WTC11 (cell line): ENCODE data around the gene BAIAP2L1. TPM values are rescaled to one million over a fixed set of nuclear protein-coding genes. Genes with fewer than 3 reads are reported as not detected.

Experiments used
- ATAC-seq: fragments of 200-7000 bp; cut with Tn5 transposase; 2 replicates; pipeline ENCODE4 v1.10.0; 2021; ENCODE audit warnings: mild to moderate bottlenecking, moderate library complexity
- CTCF ChIA-PET: fragments of 300-600 bp; sonication (Branson Sonifier 250); formaldehyde crosslinking; loops from one replicate; lab custom pipeline; 2021; ENCODE audit warnings: antibody characterized with exemption; lab: Charles Lee
- POLR2A ChIA-PET: fragments of 350-600 bp; sonication (Branson Sonifier 250); formaldehyde crosslinking; loops from one replicate; lab custom pipeline; 2021; ENCODE audit warnings: antibody characterized with exemption; lab: Charles Lee
- DNase-seq: peaks from one replicate; pipeline ENCODE4 v3.0.0; 2021; ENCODE audit warnings: low spot score
- H3K27ac Mint-ChIP-seq: 2 replicates; pipeline ENCODE4 v1.8.0; 2021; ENCODE audit warnings: mixed read lengths
- H3K27me3 Mint-ChIP-seq: 2 replicates; pipeline ENCODE4 v1.8.0; 2021; ENCODE audit warnings: low read depth, mild to moderate bottlenecking, moderate library complexity, mixed read lengths
- H3K36me3 Mint-ChIP-seq: 2 replicates; pipeline ENCODE4 v1.8.0; 2021; ENCODE audit warnings: mixed read lengths
- H3K4me1 Mint-ChIP-seq: 2 replicates; pipeline ENCODE4 v1.8.0; 2022; ENCODE audit warnings: mixed read lengths
- H3K4me3 Mint-ChIP-seq: 2 replicates; pipeline ENCODE4 v1.8.0; 2021; ENCODE audit warnings: mild to moderate bottlenecking, moderate library complexity, mixed read lengths
- H3K9me3 Mint-ChIP-seq: 2 replicates; pipeline ENCODE4 v1.8.0; 2021; ENCODE audit warnings: mixed read lengths
- EMX1 ChIP-seq: fragments of 250-450 bp; sonication (Bioruptor Pico); IDR thresholded peaks from 2 replicates; pipeline ENCODE4 v1.8.0; 2021; ENCODE audit warnings: mild to moderate bottlenecking
- FOXK1 ChIP-seq: sonication (generic); formaldehyde crosslinking; IDR thresholded peaks from 2 replicates; pipeline ENCODE4 v1.8.0; 2022; ENCODE audit warnings: mild to moderate bottlenecking, moderate library complexity, missing genetic modification reagents
- FOXP1 ChIP-seq: sonication (generic); formaldehyde crosslinking; IDR thresholded peaks from 2 replicates; pipeline ENCODE4 v1.8.0; 2022; ENCODE audit warnings: missing genetic modification reagents, mild to moderate bottlenecking, moderate library complexity, borderline replicate concordance
- GTF2I ChIP-seq: fragments of 250-450 bp; sonication (Bioruptor Pico); conservative IDR thresholded peaks from 2 replicates; pipeline ENCODE4 v1.4.0; 2021; ENCODE audit warnings: mild to moderate bottlenecking
- JAZF1 ChIP-seq: fragments of 250-450 bp; sonication (Bioruptor Pico); IDR thresholded peaks from 2 replicates; pipeline ENCODE4 v1.9.0; 2021; ENCODE audit warnings: moderate library complexity, mild to moderate bottlenecking, inconsistent platforms
- NFE2L1 ChIP-seq: sonication (generic); formaldehyde crosslinking; IDR thresholded peaks from 2 replicates; pipeline ENCODE4 v1.8.1; 2023; ENCODE audit warnings: missing genetic modification reagents
- NR2C2 ChIP-seq: sonication (generic); formaldehyde crosslinking; IDR thresholded peaks from 2 replicates; pipeline ENCODE4 v1.8.0; 2022; ENCODE audit warnings: mild to moderate bottlenecking, missing genetic modification reagents
- PRRX2 ChIP-seq: fragments of 250-450 bp; sonication (Bioruptor Pico); IDR thresholded peaks from 2 replicates; pipeline ENCODE4 v1.8.0; 2021; ENCODE audit warnings: mild to moderate bottlenecking
- SMAD3 ChIP-seq: sonication (generic); formaldehyde crosslinking; IDR thresholded peaks from 2 replicates; pipeline ENCODE4 v1.8.0; 2022; ENCODE audit warnings: missing genetic modification reagents, mild to moderate bottlenecking, borderline replicate concordance
- SMAD4 ChIP-seq: sonication (generic); formaldehyde crosslinking; IDR thresholded peaks from 2 replicates; pipeline ENCODE4 v1.8.0; 2022; ENCODE audit warnings: mild to moderate bottlenecking, missing genetic modification reagents
- SP1 ChIP-seq: sonication (generic); formaldehyde crosslinking; conservative IDR thresholded peaks from 2 replicates; pipeline ENCODE4 v1.8.1; 2022; ENCODE audit warnings: missing genetic modification reagents
- TEAD1 ChIP-seq: sonication (generic); formaldehyde crosslinking; IDR thresholded peaks from 2 replicates; pipeline ENCODE4 v1.8.0; 2022; ENCODE audit warnings: mild to moderate bottlenecking, missing genetic modification reagents
- TEAD4 ChIP-seq: sonication (generic); formaldehyde crosslinking; IDR thresholded peaks from 2 replicates; pipeline ENCODE4 v1.8.0; 2022; ENCODE audit warnings: mild to moderate bottlenecking, missing genetic modification reagents
- ZNF121 ChIP-seq: sonication (generic); formaldehyde crosslinking; IDR thresholded peaks from 2 replicates; pipeline ENCODE4 v1.8.0; 2023; ENCODE audit warnings: missing genetic modification reagents
- ZNF219 ChIP-seq: sonication (generic); formaldehyde crosslinking; IDR thresholded peaks from 2 replicates; pipeline ENCODE4 v1.8.0; 2023; ENCODE audit warnings: missing genetic modification reagents, mild to moderate bottlenecking, borderline replicate concordance
- ZNF396 ChIP-seq: fragments of 250-450 bp; sonication (Bioruptor Pico); IDR thresholded peaks from 2 replicates; pipeline ENCODE4 v1.8.0; 2021; ENCODE audit warnings: mild to moderate bottlenecking, moderate library complexity, borderline replicate concordance
- ZNF671 ChIP-seq: fragments of 250-450 bp; sonication (Bioruptor Pico); IDR thresholded peaks from 2 replicates; pipeline ENCODE4 v1.8.0; 2021; ENCODE audit warnings: mild to moderate bottlenecking
- total RNA-seq: library from RNA; stranded (reverse); gene quantifications from 3 replicates; pipeline ENCODE4 v1.2.3, GENCODE V29; 2021
- TF ChIP-seq, protein P1 (sequence below): sonication (generic); formaldehyde crosslinking; IDR thresholded peaks from 2 replicates; pipeline ENCODE4 v1.8.1; 2022; ENCODE audit warnings: low read depth, missing genetic modification reagents, borderline replicate concordance
- TF ChIP-seq, protein P2 (sequence below): sonication (generic); formaldehyde crosslinking; IDR thresholded peaks from 2 replicates; pipeline ENCODE4 v1.8.1; 2023; ENCODE audit warnings: mild to moderate bottlenecking, moderate library complexity, missing genetic modification reagents
- TF ChIP-seq, protein P3 (sequence below): fragments of 250-450 bp; sonication (Bioruptor Pico); IDR thresholded peaks from 2 replicates; pipeline ENCODE4 v2.1.2; 2022; ENCODE audit warnings: mild to moderate bottlenecking, moderate library complexity
- TF ChIP-seq, protein P4 (sequence below): sonication (generic); formaldehyde crosslinking; IDR thresholded peaks from 2 replicates; pipeline ENCODE4 v1.8.1; 2023; ENCODE audit warnings: mild to moderate bottlenecking, missing genetic modification reagents
- TF ChIP-seq, protein P5 (sequence below): fragments of 200-600 bp; IDR thresholded peaks from 2 replicates; pipeline ENCODE4 v1.8.0; 2022; ENCODE audit warnings: antibody characterized with exemption
- TF ChIP-seq, protein P6 (sequence below): sonication (generic); formaldehyde crosslinking; IDR thresholded peaks from 2 replicates; pipeline ENCODE4 v1.8.0; 2023; ENCODE audit warnings: missing genetic modification reagents, mild to moderate bottlenecking, borderline replicate concordance

The BAIAP2L1 gene
- total RNA-seq, 1 experiment from 2014 or later, result 37.5 TPM

DNA sequence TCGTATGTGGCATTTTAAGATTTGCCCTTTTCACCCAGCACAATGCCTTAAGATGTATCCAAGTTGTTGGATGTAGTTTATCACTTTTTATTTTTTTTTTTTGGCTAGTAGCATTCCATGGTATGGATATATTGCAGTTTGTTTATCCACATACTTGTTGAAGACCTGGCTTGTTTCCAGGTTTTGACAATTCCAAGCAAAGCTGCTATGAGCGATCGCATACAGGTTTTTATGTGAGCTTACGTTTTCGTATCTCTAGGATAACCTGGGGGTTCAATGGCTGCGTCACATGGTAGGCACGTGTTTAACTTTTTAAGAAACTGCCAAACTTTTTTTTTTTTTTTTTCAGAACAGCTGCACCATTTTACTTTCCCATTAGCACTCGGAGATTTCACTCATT, 32.2 kb downstream of the BAIAP2L1 start:
- no peak for TF ChIP-seq ZNF671 (CRISPR knock-in tag)
- no peak for TF ChIP-seq FOXP1 (CRISPR knock-in tag)
- TF ChIP-seq NFE2L1, result no peak
- no peak for TF ChIP-seq SMAD4 (CRISPR knock-in tag)
- TF ChIP-seq JAZF1 (CRISPR knock-in tag), result no peak
- no peak for TF ChIP-seq NR2C2 (CRISPR knock-in tag)
- TF ChIP-seq, protein P1, sequence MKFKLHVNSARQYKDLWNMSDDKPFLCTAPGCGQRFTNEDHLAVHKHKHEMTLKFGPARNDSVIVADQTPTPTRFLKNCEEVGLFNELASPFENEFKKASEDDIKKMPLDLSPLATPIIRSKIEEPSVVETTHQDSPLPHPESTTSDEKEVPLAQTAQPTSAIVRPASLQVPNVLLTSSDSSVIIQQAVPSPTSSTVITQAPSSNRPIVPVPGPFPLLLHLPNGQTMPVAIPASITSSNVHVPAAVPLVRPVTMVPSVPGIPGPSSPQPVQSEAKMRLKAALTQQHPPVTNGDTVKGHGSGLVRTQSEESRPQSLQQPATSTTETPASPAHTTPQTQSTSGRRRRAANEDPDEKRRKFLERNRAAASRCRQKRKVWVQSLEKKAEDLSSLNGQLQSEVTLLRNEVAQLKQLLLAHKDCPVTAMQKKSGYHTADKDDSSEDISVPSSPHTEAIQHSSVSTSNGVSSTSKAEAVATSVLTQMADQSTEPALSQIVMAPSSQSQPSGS (CRISPR knock-in tag), result no peak
- no peak for TF ChIP-seq EMX1 (CRISPR knock-in tag)
- TF ChIP-seq, all 79 proteins: peak for 0
- peaks cover 17% of the 10 kb centered on the region for H3K36me3 Mint-ChIP-seq
- H3K4me3 Mint-ChIP-seq, result no peak overlapping the region
- no peak overlapping the region for H3K27ac Mint-ChIP-seq
- 0 out of 2 replicates have a peak, but pooled peaks cover 5% of the 10 kb centered on the region for H3K9me3 Mint-ChIP-seq
- CTCF ChIA-PET, result interaction anchor here (0.8 to 0.9 kb wide), 2 partner anchors 8 to 33 kb away, joined by 3 read pairs; no protein-coding TSS in a partner anchor
- peaks cover 8% of the 10 kb centered on the region for H3K4me1 Mint-ChIP-seq
- ATAC-seq, result no peak
- no peaks in the 10 kb centered on the region for H3K27me3 Mint-ChIP-seq
- no peak for DNase-seq
- POLR2A ChIA-PET, result no interaction called here

DNA sequence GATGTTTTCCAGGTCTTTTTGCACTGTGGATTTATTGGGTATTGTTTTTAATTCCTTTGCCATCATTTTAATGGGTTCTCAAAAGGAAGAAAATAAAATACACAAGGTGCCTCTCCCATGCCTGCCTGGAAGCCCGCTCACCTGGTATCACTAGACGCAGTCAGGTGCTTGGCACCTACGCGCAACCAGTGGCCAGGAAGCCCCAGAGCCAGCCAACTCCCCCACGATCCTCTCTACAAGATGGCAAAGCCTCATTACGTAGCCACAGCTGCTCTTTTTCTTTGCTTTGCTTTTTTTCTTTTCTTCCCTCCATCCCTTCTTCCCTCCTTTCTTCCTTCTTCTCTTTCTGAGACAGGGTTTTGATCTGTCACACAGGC, 34.3 kb downstream of the BAIAP2L1 start:
- H3K27me3 Mint-ChIP-seq, result no peaks in the 10 kb centered on the region
- DNase-seq, result no peak
- H3K27ac Mint-ChIP-seq, result no peak overlapping the region
- 0 out of 2 replicates have a peak, but pooled peaks cover 5% of the 10 kb centered on the region for H3K9me3 Mint-ChIP-seq
- peaks cover 16% of the 10 kb centered on the region for H3K36me3 Mint-ChIP-seq
- no peak overlapping the region for H3K4me3 Mint-ChIP-seq
- ATAC-seq, result no peak
- ChIA-PET CTCF (interaction anchor here (0.8 kb wide), 1 partner anchor 35 kb away, joined by 3 read pairs; the partner anchor contains the start of gene BAIAP2L1), POLR2A (no interaction called here)
- H3K4me1 Mint-ChIP-seq, result peaks cover 24% of the 10 kb centered on the region
- TF ChIP-seq EMX1 (CRISPR knock-in tag) (no peak), FOXK1 (CRISPR knock-in tag) (no peak), TEAD4 (CRISPR knock-in tag) (no peak), GTF2I (CRISPR knock-in tag) (no peak), PRRX2 (CRISPR knock-in tag) (no peak), ZNF219 (CRISPR knock-in tag) (no peak), SP1 (no peak), TEAD1 (CRISPR knock-in tag) (no peak), ZNF396 (CRISPR knock-in tag) (no peak), SMAD3 (CRISPR knock-in tag) (no peak), ZNF671 (CRISPR knock-in tag) (no peak), ZNF121 (CRISPR knock-in tag) (no peak)
- TF ChIP-seq, protein P2, sequence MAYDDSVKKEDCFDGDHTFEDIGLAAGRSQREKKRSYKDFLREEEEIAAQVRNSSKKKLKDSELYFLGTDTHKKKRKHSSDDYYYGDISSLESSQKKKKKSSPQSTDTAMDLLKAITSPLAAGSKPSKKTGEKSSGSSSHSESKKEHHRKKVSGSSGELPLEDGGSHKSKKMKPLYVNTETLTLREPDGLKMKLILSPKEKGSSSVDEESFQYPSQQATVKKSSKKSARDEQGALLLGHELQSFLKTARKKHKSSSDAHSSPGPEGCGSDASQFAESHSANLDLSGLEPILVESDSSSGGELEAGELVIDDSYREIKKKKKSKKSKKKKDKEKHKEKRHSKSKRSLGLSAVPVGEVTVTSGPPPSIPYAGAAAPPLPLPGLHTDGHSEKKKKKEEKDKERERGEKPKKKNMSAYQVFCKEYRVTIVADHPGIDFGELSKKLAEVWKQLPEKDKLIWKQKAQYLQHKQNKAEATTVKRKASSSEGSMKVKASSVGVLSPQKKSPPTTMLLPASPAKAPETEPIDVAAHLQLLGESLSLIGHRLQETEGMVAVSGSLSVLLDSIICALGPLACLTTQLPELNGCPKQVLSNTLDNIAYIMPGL (CRISPR knock-in tag), result no peak
- TF ChIP-seq, protein P3, sequence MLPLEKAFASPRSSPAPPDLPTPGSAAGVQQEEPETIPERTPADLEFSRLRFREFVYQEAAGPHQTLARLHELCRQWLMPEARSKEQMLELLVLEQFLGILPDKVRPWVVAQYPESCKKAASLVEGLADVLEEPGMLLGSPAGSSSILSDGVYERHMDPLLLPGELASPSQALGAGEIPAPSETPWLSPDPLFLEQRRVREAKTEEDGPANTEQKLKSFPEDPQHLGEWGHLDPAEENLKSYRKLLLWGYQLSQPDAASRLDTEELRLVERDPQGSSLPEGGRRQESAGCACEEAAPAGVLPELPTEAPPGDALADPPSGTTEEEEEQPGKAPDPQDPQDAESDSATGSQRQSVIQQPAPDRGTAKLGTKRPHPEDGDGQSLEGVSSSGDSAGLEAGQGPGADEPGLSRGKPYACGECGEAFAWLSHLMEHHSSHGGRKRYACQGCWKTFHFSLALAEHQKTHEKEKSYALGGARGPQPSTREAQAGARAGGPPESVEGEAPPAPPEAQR, result no peak
- TF ChIP-seq, protein P4, sequence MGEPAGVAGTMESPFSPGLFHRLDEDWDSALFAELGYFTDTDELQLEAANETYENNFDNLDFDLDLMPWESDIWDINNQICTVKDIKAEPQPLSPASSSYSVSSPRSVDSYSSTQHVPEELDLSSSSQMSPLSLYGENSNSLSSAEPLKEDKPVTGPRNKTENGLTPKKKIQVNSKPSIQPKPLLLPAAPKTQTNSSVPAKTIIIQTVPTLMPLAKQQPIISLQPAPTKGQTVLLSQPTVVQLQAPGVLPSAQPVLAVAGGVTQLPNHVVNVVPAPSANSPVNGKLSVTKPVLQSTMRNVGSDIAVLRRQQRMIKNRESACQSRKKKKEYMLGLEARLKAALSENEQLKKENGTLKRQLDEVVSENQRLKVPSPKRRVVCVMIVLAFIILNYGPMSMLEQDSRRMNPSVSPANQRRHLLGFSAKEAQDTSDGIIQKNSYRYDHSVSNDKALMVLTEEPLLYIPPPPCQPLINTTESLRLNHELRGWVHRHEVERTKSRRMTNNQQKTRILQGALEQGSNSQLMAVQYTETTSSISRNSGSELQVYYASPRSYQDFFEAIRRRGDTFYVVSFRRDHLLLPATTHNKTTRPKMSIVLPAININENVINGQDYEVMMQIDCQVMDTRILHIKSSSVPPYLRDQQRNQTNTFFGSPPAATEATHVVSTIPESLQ, result no peak
- TF ChIP-seq, protein P5, sequence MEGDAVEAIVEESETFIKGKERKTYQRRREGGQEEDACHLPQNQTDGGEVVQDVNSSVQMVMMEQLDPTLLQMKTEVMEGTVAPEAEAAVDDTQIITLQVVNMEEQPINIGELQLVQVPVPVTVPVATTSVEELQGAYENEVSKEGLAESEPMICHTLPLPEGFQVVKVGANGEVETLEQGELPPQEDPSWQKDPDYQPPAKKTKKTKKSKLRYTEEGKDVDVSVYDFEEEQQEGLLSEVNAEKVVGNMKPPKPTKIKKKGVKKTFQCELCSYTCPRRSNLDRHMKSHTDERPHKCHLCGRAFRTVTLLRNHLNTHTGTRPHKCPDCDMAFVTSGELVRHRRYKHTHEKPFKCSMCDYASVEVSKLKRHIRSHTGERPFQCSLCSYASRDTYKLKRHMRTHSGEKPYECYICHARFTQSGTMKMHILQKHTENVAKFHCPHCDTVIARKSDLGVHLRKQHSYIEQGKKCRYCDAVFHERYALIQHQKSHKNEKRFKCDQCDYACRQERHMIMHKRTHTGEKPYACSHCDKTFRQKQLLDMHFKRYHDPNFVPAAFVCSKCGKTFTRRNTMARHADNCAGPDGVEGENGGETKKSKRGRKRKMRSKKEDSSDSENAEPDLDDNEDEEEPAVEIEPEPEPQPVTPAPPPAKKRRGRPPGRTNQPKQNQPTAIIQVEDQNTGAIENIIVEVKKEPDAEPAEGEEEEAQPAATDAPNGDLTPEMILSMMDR, result no peak
- TF ChIP-seq, protein P6, sequence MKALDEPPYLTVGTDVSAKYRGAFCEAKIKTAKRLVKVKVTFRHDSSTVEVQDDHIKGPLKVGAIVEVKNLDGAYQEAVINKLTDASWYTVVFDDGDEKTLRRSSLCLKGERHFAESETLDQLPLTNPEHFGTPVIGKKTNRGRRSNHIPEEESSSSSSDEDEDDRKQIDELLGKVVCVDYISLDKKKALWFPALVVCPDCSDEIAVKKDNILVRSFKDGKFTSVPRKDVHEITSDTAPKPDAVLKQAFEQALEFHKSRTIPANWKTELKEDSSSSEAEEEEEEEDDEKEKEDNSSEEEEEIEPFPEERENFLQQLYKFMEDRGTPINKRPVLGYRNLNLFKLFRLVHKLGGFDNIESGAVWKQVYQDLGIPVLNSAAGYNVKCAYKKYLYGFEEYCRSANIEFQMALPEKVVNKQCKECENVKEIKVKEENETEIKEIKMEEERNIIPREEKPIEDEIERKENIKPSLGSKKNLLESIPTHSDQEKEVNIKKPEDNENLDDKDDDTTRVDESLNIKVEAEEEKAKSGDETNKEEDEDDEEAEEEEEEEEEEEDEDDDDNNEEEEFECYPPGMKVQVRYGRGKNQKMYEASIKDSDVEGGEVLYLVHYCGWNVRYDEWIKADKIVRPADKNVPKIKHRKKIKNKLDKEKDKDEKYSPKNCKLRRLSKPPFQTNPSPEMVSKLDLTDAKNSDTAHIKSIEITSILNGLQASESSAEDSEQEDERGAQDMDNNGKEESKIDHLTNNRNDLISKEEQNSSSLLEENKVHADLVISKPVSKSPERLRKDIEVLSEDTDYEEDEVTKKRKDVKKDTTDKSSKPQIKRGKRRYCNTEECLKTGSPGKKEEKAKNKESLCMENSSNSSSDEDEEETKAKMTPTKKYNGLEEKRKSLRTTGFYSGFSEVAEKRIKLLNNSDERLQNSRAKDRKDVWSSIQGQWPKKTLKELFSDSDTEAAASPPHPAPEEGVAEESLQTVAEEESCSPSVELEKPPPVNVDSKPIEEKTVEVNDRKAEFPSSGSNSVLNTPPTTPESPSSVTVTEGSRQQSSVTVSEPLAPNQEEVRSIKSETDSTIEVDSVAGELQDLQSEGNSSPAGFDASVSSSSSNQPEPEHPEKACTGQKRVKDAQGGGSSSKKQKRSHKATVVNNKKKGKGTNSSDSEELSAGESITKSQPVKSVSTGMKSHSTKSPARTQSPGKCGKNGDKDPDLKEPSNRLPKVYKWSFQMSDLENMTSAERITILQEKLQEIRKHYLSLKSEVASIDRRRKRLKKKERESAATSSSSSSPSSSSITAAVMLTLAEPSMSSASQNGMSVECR (CRISPR knock-in tag), result no peak
